CD4-positive, alpha-beta T cell treated with Interleukin-4 for 4 hours (primary cell): ENCODE measurements around the gene STARD3NL.
A peak's percentile ranks its signal among the peaks of the same experiment; 100 is the strongest.
"Not testable (repeated sequence)": the region's sequence is repeated elsewhere in the genome, so short reads cannot be mapped to it uniquely, and the experiment has no call there.

ENCODE experiments used
- DNase-seq: peaks from one replicate; pipeline ENCODE4 v3.0.0-alpha.2; 2020

The STARD3NL gene

DNA sequence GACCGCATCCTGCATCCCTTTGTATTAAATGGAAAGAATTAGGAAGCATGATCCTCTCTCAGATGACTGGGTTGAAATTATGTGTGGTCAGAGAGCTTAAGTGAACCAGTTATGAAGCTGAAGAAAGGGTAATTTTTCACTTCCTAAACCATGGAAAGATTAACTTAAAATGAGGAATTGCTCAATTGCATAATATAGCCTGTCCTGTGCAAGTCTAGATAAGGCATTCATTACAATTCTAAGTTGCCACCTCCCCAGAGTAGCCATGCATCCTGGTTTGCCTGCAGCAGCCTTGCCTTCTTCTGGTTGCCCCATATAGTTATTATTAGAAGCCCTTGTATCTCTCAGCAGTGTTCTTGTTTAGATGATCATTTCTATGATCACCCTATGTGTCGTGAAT lies 45.3 kb downstream of the STARD3NL start:
- DNase-seq: no peak

- no peak for DNase-seq
These were observed 46.3 kb downstream of the STARD3NL start for GRCh38 chr7:38224392-38224791.

DNA sequence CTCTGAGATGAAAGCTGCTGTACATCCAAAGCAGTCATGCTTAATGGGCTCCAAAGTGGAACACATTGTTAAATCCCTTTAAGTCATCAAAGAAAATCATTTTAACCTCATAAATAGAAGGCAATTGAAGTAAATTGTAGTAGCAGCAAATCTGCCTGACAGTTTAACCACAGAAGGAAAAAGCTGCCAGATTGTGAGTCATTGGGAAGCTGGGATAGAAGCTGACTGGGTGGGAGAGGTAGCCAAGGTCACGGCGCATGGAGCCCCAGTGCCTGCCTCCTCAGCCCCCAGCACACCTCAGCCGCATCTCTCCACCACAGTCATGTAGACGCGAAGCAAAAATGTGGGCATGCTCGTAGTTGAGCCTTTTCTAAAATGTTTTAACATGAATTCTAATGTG lies 51.3 kb downstream of the STARD3NL start:
- no peak for DNase-seq

GRCh38 chr7:38229884-38230642 lies 52.0 kb downstream of the STARD3NL start:
- no peak for DNase-seq

GRCh38 chr7:38232502-38233366 lies 54.7 kb downstream of the STARD3NL start:
- DNase-seq: peak; percentile 90

DNA sequence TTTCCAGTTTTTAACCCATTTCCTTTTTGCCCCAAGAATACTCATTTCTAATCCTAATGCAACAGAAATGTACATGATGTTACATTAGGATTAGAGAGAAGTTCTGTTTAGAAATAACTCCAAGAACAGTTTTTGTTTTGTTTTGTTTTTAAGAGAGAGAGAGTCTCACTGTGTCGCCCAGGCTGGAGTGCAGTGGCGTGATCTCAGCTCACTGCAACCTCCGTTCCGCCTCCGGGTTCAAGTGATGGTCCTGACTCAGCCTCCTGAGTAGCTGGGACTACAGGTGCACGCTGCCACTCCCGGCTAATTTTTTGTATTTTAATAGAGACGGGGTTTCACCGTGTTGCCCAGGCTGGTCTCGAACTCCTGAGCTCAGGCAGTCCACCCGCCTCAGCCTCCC lies 56.7 kb downstream of the STARD3NL start:
- not testable (repeated sequence) for DNase-seq

- DNase-seq: no peak
These were observed 57.6 kb downstream of the STARD3NL start for GRCh38 chr7:38235606-38236005.

DNA sequence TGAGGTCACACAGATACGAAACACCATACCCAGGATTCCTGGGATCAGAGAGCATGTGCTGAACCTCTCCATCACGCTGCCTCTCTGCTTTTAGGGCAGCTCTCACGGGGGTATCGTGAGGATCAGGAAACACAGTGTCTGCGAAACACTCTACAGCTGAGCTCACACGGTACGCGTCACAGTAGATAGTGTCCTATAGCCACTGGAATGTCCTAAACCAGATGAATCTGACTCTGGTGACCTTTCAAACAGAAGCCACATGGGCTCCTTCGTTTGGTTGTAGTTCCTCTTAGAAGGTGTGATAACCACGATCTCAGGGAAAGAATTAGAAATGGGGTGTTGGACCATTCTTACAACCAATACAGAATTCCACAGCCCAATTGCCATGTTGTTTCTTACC lies 61.1 kb downstream of the STARD3NL start:
- not testable (repeated sequence) for DNase-seq

DNA sequence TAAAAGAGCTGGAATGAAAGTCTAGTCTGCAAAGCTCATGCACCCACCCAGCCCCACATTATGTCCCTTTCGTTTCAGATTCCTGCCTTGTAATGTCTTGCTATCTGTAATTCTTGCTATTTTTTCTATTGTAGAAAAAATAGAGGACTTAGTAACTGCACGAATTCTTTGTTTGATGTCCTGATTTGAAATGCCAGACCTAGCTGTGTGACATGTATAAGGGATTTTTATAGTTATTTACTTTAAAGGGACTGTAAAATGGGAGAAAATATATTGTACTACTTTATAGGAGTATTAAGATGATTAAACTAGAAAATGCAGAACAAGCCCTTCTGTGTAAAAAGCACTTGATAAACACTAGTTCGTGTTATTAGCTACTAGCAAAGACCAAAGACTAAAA lies 63.0 kb downstream of the STARD3NL start:
- no peak for DNase-seq

DNA sequence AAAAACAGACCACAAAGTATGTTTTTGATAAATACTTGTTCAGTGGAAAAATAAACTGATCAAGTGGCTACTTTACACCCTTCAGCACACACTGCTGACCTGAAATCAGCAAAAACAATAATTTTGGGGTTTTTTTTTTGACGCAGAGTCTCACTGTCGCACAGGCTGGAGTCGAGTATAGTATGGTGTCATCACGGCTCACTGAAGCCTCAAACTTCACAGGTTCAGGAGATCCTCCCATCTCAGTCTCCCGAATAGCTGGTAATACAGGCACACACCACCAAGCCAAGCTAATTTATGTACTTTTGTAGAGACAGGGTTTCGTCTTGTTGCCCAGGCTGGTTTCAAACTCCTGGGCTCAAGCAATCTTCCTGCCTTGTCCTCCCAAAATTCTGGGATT lies 64.8 kb downstream of the STARD3NL start:
- no peak for DNase-seq

DNA sequence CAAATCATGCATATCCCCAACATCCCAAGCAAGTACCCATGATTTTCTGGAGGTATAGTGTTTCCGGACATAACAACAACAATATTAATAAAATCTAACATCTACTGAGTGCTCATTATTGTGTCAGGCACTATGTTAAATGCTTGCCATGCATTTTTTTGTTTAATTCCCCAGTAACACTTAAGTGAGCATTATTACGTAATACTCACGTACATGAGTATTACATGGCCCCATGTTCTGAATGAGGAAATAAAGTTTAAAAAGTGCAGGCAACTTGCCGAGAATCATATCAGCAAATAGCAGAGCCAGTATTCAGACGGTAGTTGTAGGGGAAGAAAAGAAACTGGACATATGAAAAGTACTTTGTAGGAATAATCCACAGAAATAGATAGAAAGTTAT lies 65.3 kb downstream of the STARD3NL start:
- DNase-seq: not testable (repeated sequence)

- DNase-seq: no peak
These were observed 66.5 kb downstream of the STARD3NL start for GRCh38 chr7:38244516-38244915.

- DNase-seq: no peak
These were observed 67.4 kb downstream of the STARD3NL start for GRCh38 chr7:38245409-38245977.

DNA sequence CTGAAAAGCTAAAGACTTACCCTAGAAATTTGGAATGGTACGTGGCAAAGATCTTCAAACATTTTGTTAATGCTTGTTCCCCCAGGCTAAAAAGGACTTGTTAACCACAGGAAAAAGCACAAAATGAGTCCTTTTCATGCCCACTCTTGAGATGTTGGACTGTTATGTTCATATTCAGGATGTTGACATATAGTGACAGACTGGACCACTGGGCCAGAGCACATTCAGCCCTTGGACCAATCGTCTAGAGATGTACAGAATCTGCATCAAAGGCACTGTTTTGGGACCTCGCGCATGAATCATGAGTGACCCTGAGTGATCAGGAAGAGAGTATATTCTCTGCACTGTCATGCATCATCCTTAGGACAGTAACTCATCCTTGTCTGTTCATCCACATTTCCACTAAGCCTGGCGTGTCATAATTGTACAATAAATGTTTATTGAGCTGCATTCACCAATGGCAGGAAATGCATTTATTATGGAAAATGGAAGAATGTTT lies 70.1 kb downstream of the STARD3NL start:
- DNase-seq: no peak

DNA sequence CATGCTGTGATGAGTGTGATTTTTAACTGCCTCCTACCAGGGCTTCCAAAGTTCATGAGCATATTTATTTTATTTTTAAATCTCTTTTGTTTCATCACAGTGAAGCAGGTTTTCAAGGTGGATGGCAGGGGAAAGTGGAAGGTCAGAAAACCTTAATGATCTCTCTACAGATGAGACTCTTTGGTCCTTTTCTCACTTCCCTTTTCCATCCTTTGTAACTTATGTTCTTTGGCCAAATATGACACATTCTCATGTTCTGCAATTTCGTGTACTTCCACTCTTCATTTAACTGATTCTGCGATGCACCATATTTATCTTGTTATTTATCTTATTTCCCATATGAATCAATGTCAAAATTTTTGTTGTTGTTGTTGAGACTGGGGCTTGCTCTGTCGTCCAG lies 71.8 kb downstream of the STARD3NL start:
- not testable (repeated sequence) for DNase-seq

DNA sequence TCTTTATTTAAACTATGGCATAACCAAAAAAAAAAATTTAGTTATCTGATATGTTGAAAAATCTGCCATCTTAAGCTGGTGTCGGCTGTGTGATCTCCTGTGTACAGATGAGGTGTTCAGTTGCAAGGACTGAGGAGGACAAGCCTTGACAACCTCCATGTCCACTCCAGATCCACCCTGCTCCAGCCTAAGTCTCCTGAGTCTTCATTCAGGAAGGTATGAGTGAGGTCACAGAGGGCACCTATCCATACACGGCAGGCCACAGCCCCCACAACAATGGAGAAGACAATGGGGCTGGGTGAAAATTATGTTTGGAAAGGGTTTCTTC lies 79.3 kb downstream of the STARD3NL start:
- no peak for DNase-seq

- DNase-seq: not testable (repeated sequence)
These were observed 81.1 kb downstream of the STARD3NL start for GRCh38 chr7:38259157-38259556.

DNA sequence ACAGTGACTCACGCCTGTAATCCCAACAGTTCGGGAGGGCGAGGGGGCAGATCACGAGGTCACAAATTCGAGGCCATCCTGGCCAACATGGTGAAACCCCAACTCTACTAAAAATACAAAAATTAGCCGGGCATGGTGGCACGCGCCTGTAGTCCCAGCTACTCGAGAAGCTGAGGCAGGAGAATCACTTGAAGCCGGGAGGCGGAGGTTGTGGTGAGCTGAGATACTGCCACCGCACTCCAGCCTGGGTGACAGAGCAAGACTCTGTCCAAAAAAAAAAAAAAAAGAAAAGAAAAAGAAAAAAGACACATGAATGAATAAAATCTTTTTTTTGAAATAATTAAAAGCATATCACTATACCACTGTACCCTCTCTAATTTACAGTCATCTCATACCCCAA lies 83.6 kb downstream of the STARD3NL start:
- not testable (repeated sequence) for DNase-seq

GRCh38 chr7:38262026-38262425 lies 84.0 kb downstream of the STARD3NL start:
- not testable (repeated sequence) for DNase-seq

- no peak for DNase-seq
These were observed 84.5 kb downstream of the STARD3NL start for GRCh38 chr7:38262545-38262944.

DNA sequence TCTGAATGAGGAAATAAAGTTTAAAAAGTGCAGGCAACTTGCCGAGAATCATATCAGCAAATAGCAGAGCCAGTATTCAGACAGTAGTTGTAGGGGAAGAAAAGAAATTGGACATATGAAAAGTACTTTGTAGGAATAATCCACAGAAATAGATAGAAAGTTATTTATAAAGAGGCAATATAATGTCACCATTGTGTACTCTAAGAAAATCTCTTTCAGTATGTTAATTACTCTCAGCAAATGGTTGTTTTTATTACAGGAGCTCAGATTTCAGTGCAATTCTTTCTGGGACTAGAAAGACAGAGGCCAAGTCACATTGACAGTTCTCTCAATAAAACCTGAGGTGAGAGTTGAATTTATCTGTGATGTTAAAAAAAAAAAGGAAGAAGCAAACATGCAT lies 85.2 kb downstream of the STARD3NL start:
- not testable (repeated sequence) for DNase-seq

DNA sequence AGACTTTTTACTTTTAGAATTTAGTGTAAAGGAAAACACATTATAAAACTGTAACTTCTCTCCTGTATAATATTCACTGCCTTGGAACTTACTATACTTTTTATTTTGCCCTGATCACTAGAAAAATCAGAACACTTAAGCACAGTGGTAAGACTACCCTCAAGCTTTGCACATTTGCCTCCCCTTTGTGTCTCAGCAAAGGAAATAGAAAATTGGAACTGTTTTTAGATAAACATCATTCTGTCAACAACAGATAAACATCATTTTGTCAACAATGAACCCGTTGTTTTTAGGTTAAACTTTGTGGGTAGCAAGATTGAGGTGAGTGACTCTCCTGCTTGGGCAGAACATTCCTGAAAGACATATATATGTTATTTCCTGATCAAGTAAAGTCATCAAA lies 86.6 kb downstream of the STARD3NL start:
- DNase-seq: not testable (repeated sequence)

DNA sequence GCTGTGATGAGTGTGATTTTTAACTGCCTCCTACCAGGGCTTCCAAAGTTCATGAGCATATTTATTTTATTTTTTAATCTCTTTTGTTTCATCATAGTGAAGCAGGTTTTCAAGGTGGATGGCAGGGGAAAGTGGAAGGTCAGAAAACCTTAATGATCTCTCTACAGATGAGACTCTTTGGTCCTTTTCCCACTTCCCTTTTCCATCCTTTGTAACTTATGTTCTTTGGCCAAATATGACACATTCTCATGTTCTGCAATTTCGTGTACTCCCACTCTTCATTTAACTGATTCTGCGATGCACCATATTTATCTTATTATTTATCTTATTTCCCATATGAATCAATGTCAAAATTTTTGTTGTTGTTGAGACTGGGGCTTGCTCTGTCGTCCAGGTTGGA lies 87.9 kb downstream of the STARD3NL start:
- not testable (repeated sequence) for DNase-seq
